ENCODE measurements around the gene TMEM52B. TPM values are rescaled to one million over a fixed set of nuclear protein-coding genes. Genes with fewer than 3 reads are reported as not detected.

Gene TMEM52B
- total and polyA plus RNA-seq, 2 of the 13 experiments (the other 11 are each of a cell fraction or from before 2014, with no cell fraction given) = not detected

GRCh38 chr12:10213168-10214135, 34.6 kb downstream of the TMEM52B start (continued):
- no peak for TF ChIP-seq ZSCAN5A (CRISPR knock-in tag; IDR thresholded peaks at IDR 0.05; ENCODE audit: borderline replicate concordance)

GRCh38 chr12:10214136-10214894, 35.5 kb downstream of the TMEM52B start:
- CTCF ChIA-PET (ENCODE audit: low intra/inter-chr PET ratio, low total read pairs) = no interaction called here
- H3K9ac ChIP-seq (ENCODE audit: insufficient read depth, low read depth, low read length) = peak overlapping the region; percentile 76
- WGBS (ENCODE audit: low lambda C conversion rate) = 42% methylated on average over 10 of the region's 10 CpGs
- no peaks in the 10 kb centered on the region for H4K20me1 ChIP-seq (ENCODE audit: insufficient read depth, low read length)
- H3K4me3 ChIP-seq (replicated peaks in 1 of 3; ENCODE audit: insufficient read depth in 1 of 3, low read depth in 2 of 3, low read length in 3 of 3) = peak overlapping the region; percentile 82 to 97 (median 91)
- peaks cover 19% of the 10 kb centered on the region; the same call in 1 of the 2 replicates for H3K4me1 ChIP-seq (ENCODE audit: insufficient read depth, low read length)
- no peaks in the 10 kb centered on the region for H3K36me3 ChIP-seq (replicated peaks in 1 of 2; ENCODE audit: control insufficient read depth in 1 of 2, insufficient read depth in 2 of 2, low read length in 2 of 2)
- H3K4me2 ChIP-seq (ENCODE audit: low read depth, low read length) = peak overlapping the region; percentile 98
- POLR2A ChIA-PET = no interaction called here
- no peak overlapping the region for H3K27ac ChIP-seq (ENCODE audit: extremely low read length, insufficient read depth, low read length)
- H3K27me3 ChIP-seq (ENCODE audit: control insufficient read depth in 1 of 2, insufficient read depth in 2 of 2, low read length in 2 of 2) = no peaks in the 10 kb centered on the region; a peak in 1 of 5 replicates
- FAIRE-seq (no peak), ATAC-seq (no peak), DNase-seq (ENCODE audit: low spot score) (no peak)
- in situ Hi-C loops (cut with HindIII; ENCODE audit: extremely low pct_ligation_motif_present, low pct_unique_long_range_greater_than_20kb) (no loop called here), intact Hi-C loops (cut with micrococcal nuclease; ENCODE audit: unreplicated experiment) (no loop called here)
- no peaks in the 10 kb centered on the region for H3K9me3 ChIP-seq (ENCODE audit: low read length)
- H3K79me2 ChIP-seq (ENCODE audit: insufficient read depth, low read length) = no peaks in the 10 kb centered on the region
- no peak overlapping the region for H2AFZ ChIP-seq (ENCODE audit: low read length)
- no TSS peak for BruUV-seq (replicated peaks)
- no peak for TF ChIP-seq EP300 (IDR thresholded peaks at IDR 0.05; ENCODE audit: low read depth in 2 of 2, low read length in 2 of 2)
- TF ChIP-seq EP300 (CRISPR knock-in tag; IDR thresholded peaks at IDR 0.05; ENCODE audit: borderline replicate concordance) = no peak
- TF ChIP-seq ZNF761 (CRISPR knock-in tag; conservative IDR thresholded peaks at IDR 0.05) = no peak
- no peak for TF ChIP-seq AHDC1 (CRISPR knock-in tag; IDR thresholded peaks at IDR 0.05; ENCODE audit: borderline replicate concordance)
- no peak for TF ChIP-seq ZNF704 (CRISPR knock-in tag; IDR thresholded peaks at IDR 0.05; ENCODE audit: borderline replicate concordance)
- TF ChIP-seq ZFAT (CRISPR knock-in tag; conservative IDR thresholded peaks at IDR 0.05) = no peak
- no peak for TF ChIP-seq ZFY (CRISPR knock-in tag; IDR thresholded peaks at IDR 0.05)
- no peak for TF ChIP-seq ZNF850 (CRISPR knock-in tag; conservative IDR thresholded peaks at IDR 0.05)
- no peak for TF ChIP-seq ZSCAN29 (CRISPR knock-in tag; conservative IDR thresholded peaks at IDR 0.05)
- no peak for TF ChIP-seq ADNP (CRISPR knock-in tag; IDR thresholded peaks at IDR 0.05)

All from HepG2 (cell line).